CD4-positive, alpha-beta T cell (primary cell): ENCODE measurements around the gene NDUFS1. TPM values are rescaled to one million over a fixed set of nuclear protein-coding genes. Genes with fewer than 3 reads are reported as not detected.

Source experiments
- ATAC-seq: fragments of 200-7000 bp; cut with Tn5 transposase; one replicate; pipeline ENCODE4 v1.10.0; 2022; ENCODE audit warnings: mild to moderate bottlenecking; ENCODE audit not compliant: poor library complexity
- CTCF ChIA-PET: fragments of 350-600 bp; sonication (Branson Sonifier 250); formaldehyde crosslinking; loops from one replicate; lab custom pipeline; 2021; ENCODE audit warnings: antibody characterized with exemption, inconsistent platforms; lab: Charles Lee
- POLR2A ChIA-PET: fragments of 350-600 bp; sonication (Branson Sonifier 250); formaldehyde crosslinking; loops from one replicate; lab custom pipeline; 2021; ENCODE audit warnings: antibody characterized with exemption, inconsistent platforms; lab: Charles Lee
- DNase-seq, 14 experiments: peaks; one replicate each; pipeline ENCODE4 v3.0.0-alpha.2; 2013 to 2020; ENCODE audit warnings: mixed read lengths in 2 of 14
- H3K27ac ChIP-seq, 2 donors: one replicate each; pipeline versions ENCODE4 v1.5.1 to v1.7.0; 2013; ENCODE audit warnings: low read length in 2 of 2, low read depth in 1 of 2, mild to moderate bottlenecking in 1 of 2
- H3K27me3 ChIP-seq, 2 experiments: 1 replicate in 1 of 2; 2 replicates in 1 of 2; pipeline versions ENCODE4 v1.6.1 to v1.7.0; 2013; ENCODE audit warnings: low read length in 2 of 2, control low read depth in 1 of 2, mild to moderate bottlenecking in 1 of 2, moderate library complexity in 1 of 2; ENCODE audit not compliant: insufficient read depth in 2 of 2, control insufficient read depth in 1 of 2
- H3K36me3 ChIP-seq: one replicate; pipeline ENCODE4 v1.6.1; 2013; ENCODE audit warnings: low read length, control low read depth; ENCODE audit not compliant: insufficient read depth
- H3K4me1 ChIP-seq: one replicate; pipeline ENCODE4 v1.6.1; 2013; ENCODE audit warnings: low read length, control low read depth; ENCODE audit not compliant: insufficient read depth
- H3K4me3 ChIP-seq: one replicate; pipeline ENCODE4 v1.5.1; 2013; ENCODE audit warnings: mild to moderate bottlenecking, low read length, moderate library complexity
- H3K9me3 ChIP-seq, 2 experiments: 1 replicate in 1 of 2; 2 replicates in 1 of 2; pipeline versions ENCODE4 v1.6.1 to v1.7.0; 2013; ENCODE audit warnings: low read length in 2 of 2, mild to moderate bottlenecking in 2 of 2, control low read depth in 1 of 2, moderate library complexity in 1 of 2; ENCODE audit not compliant: control insufficient read depth in 1 of 2, insufficient read depth in 1 of 2
- H3K27ac Mint-ChIP-seq: one replicate; pipeline ENCODE4 v1.8.0; 2020; ENCODE audit warnings: mixed read lengths
- H3K27me3 Mint-ChIP-seq: one replicate; pipeline ENCODE4 v1.8.0; 2021; ENCODE audit warnings: mixed read lengths
- H3K36me3 Mint-ChIP-seq: one replicate; pipeline ENCODE4 v1.8.0; 2021; ENCODE audit warnings: low read depth, mixed read lengths
- H3K4me1 Mint-ChIP-seq: one replicate; pipeline ENCODE4 v1.8.0; 2021; ENCODE audit warnings: low read depth, mixed read lengths
- H3K4me3 Mint-ChIP-seq: one replicate; pipeline ENCODE4 v1.8.0; 2020; ENCODE audit warnings: mild to moderate bottlenecking, mixed read lengths
- H3K9me3 Mint-ChIP-seq: one replicate; pipeline ENCODE4 v1.8.0; 2020; ENCODE audit warnings: mixed read lengths
- CTCF ChIP-seq: fragments of 200-600 bp; IDR thresholded peaks from one replicate; pipeline ENCODE4 v1.8.0; 2022; ENCODE audit warnings: antibody characterized with exemption, mild to moderate bottlenecking
- intact Hi-C, 2 experiments: fragments of 100-400 bp; cut with DNase I in 1 of 2; cut with micrococcal nuclease in 1 of 2; formaldehyde crosslinking; loops; one replicate each; pipeline versions ENCODE4 v1.15.1 to v1.9.0; 2023 to 2025; cut with DNase I, micrococcal nuclease
- total RNA-seq, 174 experiments: library from RNA in 2 of 174; stranded (reverse) in 2 of 174; gene quantifications; one replicate each; pipeline ENCODE4 v1.2.3 and lab custom pipeline; 2021 to 2026

NDUFS1 gene
- total RNA-seq, 2 experiments from 2014 or later = 33.4 to 34.3 TPM

- intact Hi-C loops = no loop called here
- POLR2A ChIA-PET = interaction anchor here (0.6 to 3.4 kb wide), 2 partner anchors 9 to 64 kb away, joined by 3 to 13 read pairs; partner anchors contain the start of genes EEF1B2, INO80D and NDUFS1
- Mint-ChIP-seq H3K9me3 (no peaks in the 10 kb centered on the region), H3K36me3 (no peaks in the 10 kb centered on the region), H3K4me3 (no peak overlapping the region), H3K27ac (no peak overlapping the region), H3K27me3 (no peaks in the 10 kb centered on the region), H3K4me1 (no peaks in the 10 kb centered on the region)
- no peak for DNase-seq
- H3K4me3 ChIP-seq = no peak overlapping the region
- peaks cover 2% of the 10 kb centered on the region for H3K36me3 ChIP-seq
- CTCF ChIA-PET = interaction anchor here (0.9 to 1.1 kb wide), 2 partner anchors 10 to 107 kb away, joined by 4 to 6 read pairs; partner anchors contain the start of gene INO80D
- no peak overlapping the region for H3K27ac ChIP-seq
- no peaks in the 10 kb centered on the region for H3K9me3 ChIP-seq
- ATAC-seq = no peak
- no peaks in the 10 kb centered on the region for H3K27me3 ChIP-seq
- TF ChIP-seq CTCF = no peak
- H3K4me1 ChIP-seq = no peaks in the 10 kb centered on the region
Measured at GRCh38 chr2:206095536-206096332, 63.5 kb downstream of the NDUFS1 start.

GRCh38 chr2:206092297-206092696 lies 66.9 kb downstream of the NDUFS1 start:
- H3K27me3 Mint-ChIP-seq = no peaks in the 10 kb centered on the region
- no peak overlapping the region for H3K27ac Mint-ChIP-seq
- no peaks in the 10 kb centered on the region for H3K27me3 ChIP-seq
- no peak overlapping the region for H3K4me3 ChIP-seq
- CTCF ChIA-PET = no interaction called here
- intact Hi-C loops = no loop called here
- no peak overlapping the region for H3K4me3 Mint-ChIP-seq
- H3K9me3 Mint-ChIP-seq = no peaks in the 10 kb centered on the region
- H3K4me1 ChIP-seq = peaks cover 13% of the 10 kb centered on the region
- peaks cover 14% of the 10 kb centered on the region for H3K4me1 Mint-ChIP-seq
- H3K9me3 ChIP-seq = no peaks in the 10 kb centered on the region
- no peak overlapping the region for H3K27ac ChIP-seq
- no peaks in the 10 kb centered on the region for H3K36me3 Mint-ChIP-seq
- DNase-seq (no peak), ATAC-seq (no peak)
- POLR2A ChIA-PET = no interaction called here
- no peak for TF ChIP-seq CTCF
- H3K36me3 ChIP-seq = peaks cover 9% of the 10 kb centered on the region

- Histone ChIP-seq H3K9me3 (no peaks in the 10 kb centered on the region), H3K4me1 (peaks cover 23% of the 10 kb centered on the region), H3K4me3 (no peak overlapping the region), H3K27ac (no peak overlapping the region), H3K27me3 (no peaks in the 10 kb centered on the region), H3K36me3 (peaks cover 9% of the 10 kb centered on the region)
- H3K4me3 Mint-ChIP-seq = peak overlapping the region; percentile 48
- H3K27ac Mint-ChIP-seq = peak overlapping the region; percentile 100
- POLR2A ChIA-PET = interaction anchor here (0.7 to 1.6 kb wide), 3 partner anchors 58 to 88 kb away, joined by 3 to 6 read pairs (median 4); partner anchors contain the start of genes EEF1B2 and NDUFS1
- H3K9me3 Mint-ChIP-seq = no peaks in the 10 kb centered on the region
- intact Hi-C loops = loop anchor here (1.0 to 10.0 kb wide), 4 partner anchors 63 to 1077 kb away; partner anchors contain the start of genes FASTKD2 (in 1 of the 2), KLF7 (in 1 of the 2) and MDH1B (in 1 of the 2)
- ATAC-seq (no peak), DNase-seq (no peak)
- no peaks in the 10 kb centered on the region for H3K27me3 Mint-ChIP-seq
- H3K36me3 Mint-ChIP-seq = peaks cover 13% of the 10 kb centered on the region
- peaks cover 39% of the 10 kb centered on the region for H3K4me1 Mint-ChIP-seq
- CTCF ChIA-PET = no interaction called here
- no peak for TF ChIP-seq CTCF
Measured at GRCh38 chr2:206088248-206088647, 71.0 kb downstream of the NDUFS1 start.
